Measurements from ENCODE around the gene SEMA4A. TPM values are rescaled to one million over a fixed set of nuclear protein-coding genes. Genes with fewer than 3 reads are reported as not detected.
"Not testable (repeated sequence)": the region's sequence is repeated elsewhere in the genome, so short reads cannot be mapped to it uniquely, and the experiment has no call there.

Gene SEMA4A
- total RNA-seq, 2 donors from 2014 or later = 3.9 to 16.6 TPM

GRCh38 chr1:156123356-156124196, 29.8 kb upstream of the SEMA4A start:
- DNase-seq (ENCODE audit: low spot score) (no peak), ATAC-seq (no peak)
- Mint-ChIP-seq H3K4me3 (no peak overlapping the region), H3K27ac (peak overlapping the region in 1 of 2 donors; percentile 0), H3K27me3 (peaks cover 0 to 3% of the 10 kb centered on the region in 2 donors), H3K9me3 (no peaks in the 10 kb centered on the region), H3K36me3 (no peaks in the 10 kb centered on the region), H3K4me1 (ENCODE audit: low read depth in 2 of 2) (peaks cover 38 to 44% of the 10 kb centered on the region in 2 donors)

GRCh38 chr1:156124557-156125483, 28.6 kb upstream of the SEMA4A start:
- DNase-seq (ENCODE audit: low spot score) = peak; percentile 67
- H3K36me3 Mint-ChIP-seq = no peaks in the 10 kb centered on the region
- H3K9me3 Mint-ChIP-seq = no peaks in the 10 kb centered on the region
- peak in 1 of 2 donors; percentile 12 for ATAC-seq
- peaks cover 0 to 3% of the 10 kb centered on the region in 2 donors for H3K27me3 Mint-ChIP-seq
- H3K27ac Mint-ChIP-seq = peak overlapping the region; percentile 40 to 73
- H3K4me1 Mint-ChIP-seq (ENCODE audit: low read depth in 2 of 2) = peaks cover 36 to 56% of the 10 kb centered on the region in 2 donors
- peak overlapping the region; percentile 36 for H3K4me3 Mint-ChIP-seq

- Mint-ChIP-seq H3K27ac (peak overlapping the region; percentile 40 to 73), H3K4me1 (ENCODE audit: low read depth in 2 of 2) (peaks cover 38 to 61% of the 10 kb centered on the region in 2 donors), H3K4me3 (peak overlapping the region; percentile 36)
- not testable (repeated sequence) for ATAC-seq; DNase-seq (ENCODE audit: low spot score); H3K9me3 Mint-ChIP-seq; H3K36me3 Mint-ChIP-seq; H3K27me3 Mint-ChIP-seq
Measured at GRCh38 chr1:156125544-156125943, 27.8 kb upstream of the SEMA4A start.

GRCh38 chr1:156126043-156126629, 27.2 kb upstream of the SEMA4A start:
- Mint-ChIP-seq H3K36me3 (no peaks in the 10 kb centered on the region), H3K9me3 (no peaks in the 10 kb centered on the region), H3K4me3 (peak overlapping the region; percentile 48), H3K27ac (peak overlapping the region in 1 of 2 donors; percentile 74), H3K4me1 (ENCODE audit: low read depth in 2 of 2) (peaks cover 38 to 61% of the 10 kb centered on the region in 2 donors), H3K27me3 (peaks cover 0 to 3% of the 10 kb centered on the region in 2 donors)
- ATAC-seq (peak; percentile 52 to 63), DNase-seq (ENCODE audit: low spot score) (peak; percentile 67)

GRCh38 chr1:156126630-156127534, 26.5 kb upstream of the SEMA4A start:
- ATAC-seq = peak; percentile 94 to 96
- H3K4me3 Mint-ChIP-seq = peak overlapping the region; percentile 74

GRCh38 chr1:156128308-156128653, 25.1 kb upstream of the SEMA4A start:
- ATAC-seq (no peak), DNase-seq (ENCODE audit: low spot score) (no peak)
- H3K4me1 Mint-ChIP-seq (ENCODE audit: low read depth in 2 of 2) = peaks cover 34 to 61% of the 10 kb centered on the region in 2 donors
- no peaks in the 10 kb centered on the region for H3K36me3 Mint-ChIP-seq
- no peak overlapping the region for H3K27ac Mint-ChIP-seq
- H3K4me3 Mint-ChIP-seq = peak overlapping the region; percentile 22
- H3K9me3 Mint-ChIP-seq = no peaks in the 10 kb centered on the region
- no peaks in the 10 kb centered on the region for H3K27me3 Mint-ChIP-seq

More at GRCh38 chr1:156126630-156127534, 26.5 kb upstream of the SEMA4A start:
- peak overlapping the region; percentile 57 to 74 for H3K27ac Mint-ChIP-seq
- peaks cover 0 to 3% of the 10 kb centered on the region in 2 donors for H3K27me3 Mint-ChIP-seq
- DNase-seq (ENCODE audit: low spot score) = peak; percentile 89
- peaks cover 38 to 61% of the 10 kb centered on the region in 2 donors for H3K4me1 Mint-ChIP-seq (ENCODE audit: low read depth in 2 of 2)
- H3K36me3 Mint-ChIP-seq = no peaks in the 10 kb centered on the region
- no peaks in the 10 kb centered on the region for H3K9me3 Mint-ChIP-seq

- no peak for DNase-seq (ENCODE audit: low spot score)
- Mint-ChIP-seq H3K27me3 (no peaks in the 10 kb centered on the region), H3K36me3 (no peaks in the 10 kb centered on the region), H3K27ac (no peak overlapping the region), H3K4me1 (ENCODE audit: low read depth in 2 of 2) (peaks cover 28 to 55% of the 10 kb centered on the region in 2 donors), H3K4me3 (peak overlapping the region; percentile 22), H3K9me3 (no peaks in the 10 kb centered on the region)
- ATAC-seq = no peak
Measured at GRCh38 chr1:156128654-156129597, 24.5 kb upstream of the SEMA4A start.

GRCh38 chr1:156129687-156130577, 23.5 kb upstream of the SEMA4A start:
- no peaks in the 10 kb centered on the region for H3K9me3 Mint-ChIP-seq
- DNase-seq (ENCODE audit: low spot score) = peak; percentile 67
- H3K4me3 Mint-ChIP-seq = peak overlapping the region; percentile 22
- peaks cover 26 to 46% of the 10 kb centered on the region in 2 donors for H3K4me1 Mint-ChIP-seq (ENCODE audit: low read depth in 2 of 2)
- H3K36me3 Mint-ChIP-seq = no peaks in the 10 kb centered on the region
- no peaks in the 10 kb centered on the region for H3K27me3 Mint-ChIP-seq
- peak overlapping the region in 1 of 2 donors; percentile 48 for H3K27ac Mint-ChIP-seq
- peak; percentile 28 to 57 for ATAC-seq

GRCh38 chr1:156130578-156130942, 22.8 kb upstream of the SEMA4A start:
- peaks cover 22 to 41% of the 10 kb centered on the region in 2 donors for H3K4me1 Mint-ChIP-seq (ENCODE audit: low read depth in 2 of 2)
- no peak overlapping the region for H3K27ac Mint-ChIP-seq
- H3K9me3 Mint-ChIP-seq = no peaks in the 10 kb centered on the region
- H3K4me3 Mint-ChIP-seq = no peak overlapping the region
- ATAC-seq (no peak), DNase-seq (ENCODE audit: low spot score) (no peak)
- H3K27me3 Mint-ChIP-seq = no peaks in the 10 kb centered on the region
- no peaks in the 10 kb centered on the region for H3K36me3 Mint-ChIP-seq

- Mint-ChIP-seq H3K27ac (no peak overlapping the region), H3K4me3 (no peak overlapping the region)
- no peak for ATAC-seq
Measured at GRCh38 chr1:156134716-156135435, 18.5 kb upstream of the SEMA4A start.

More at GRCh38 chr1:156134716-156135435, 18.5 kb upstream of the SEMA4A start:
- H3K9me3 Mint-ChIP-seq = no peaks in the 10 kb centered on the region
- peaks cover 0 to 2% of the 10 kb centered on the region in 2 donors for H3K27me3 Mint-ChIP-seq
- no peaks in the 10 kb centered on the region for H3K36me3 Mint-ChIP-seq
- DNase-seq (ENCODE audit: low spot score) = no peak
- H3K4me1 Mint-ChIP-seq (ENCODE audit: low read depth in 2 of 2) = peaks cover 4 to 5% of the 10 kb centered on the region in 2 donors
